HCT116 (cell line): ENCODE results near the gene MORN5. TPM values are rescaled to one million over a fixed set of nuclear protein-coding genes. Genes with fewer than 3 reads are reported as not detected.

Source experiments
- ATAC-seq: fragments of 200-7000 bp; cut with Tn5 transposase; 2 replicates; pipeline ENCODE4 v1.9.1; 2020; ENCODE audit warnings: mild to moderate bottlenecking, moderate library complexity
- BruUV-seq: library from RNA; stranded (reverse); fragments of 400-500 nt; replicated peaks from 2 replicates; lab custom pipeline; 2021; lab: Mats Ljungman, UMichigan
- CTCF ChIA-PET: fragments of 300-600 bp; sonication (Branson Sonifier 250); formaldehyde crosslinking; loops from one replicate; lab custom pipeline; 2021; ENCODE audit warnings: antibody characterized with exemption; lab: Charles Lee
- POLR2A ChIA-PET: fragments of 300-600, 350-600 bp; sonication (Branson Sonifier 250); formaldehyde crosslinking; loops from one replicate; lab custom pipeline; 2021; ENCODE audit warnings: antibody characterized with exemption; lab: Charles Lee
- RAD21 ChIA-PET, 2 experiments: fragments of 300-600 bp; sonication (Branson Sonifier 250); formaldehyde crosslinking; loops; one replicate each; lab custom pipeline; 2023; ENCODE audit warnings: low total read pairs in 2 of 2; ENCODE audit not compliant: uncharacterized antibody in 2 of 2, unreplicated experiment in 2 of 2, low non-redundant PET in 1 of 2; lab: Charles Lee
- DNase-seq: peaks from one replicate; pipeline ENCODE4 v3.0.0-alpha.2; 2010; ENCODE audit warnings: low read depth, low spot score
- H2AFZ ChIP-seq: fragments of 200-600 bp; shearing (Covaris generic), sonication (generic); 2 replicates; pipeline ENCODE4 v1.6.1; 2017; ENCODE audit warnings: low read depth, mixed run types, mixed read lengths, antibody characterized with exemption, low read length; ENCODE audit not compliant: poor library complexity, severe bottlenecking
- H3K27ac ChIP-seq: 2 replicates; pipeline ENCODE4 v1.5.1; 2012; ENCODE audit warnings: low read depth, low read length
- H3K27me3 ChIP-seq: fragments of 200-600 bp; sonication (generic); 2 replicates; pipeline ENCODE4 v1.6.1; 2016; ENCODE audit warnings: mixed run types, low read length, mixed read lengths; ENCODE audit not compliant: insufficient read depth
- H3K36me3 ChIP-seq, 2 experiments: fragments of 200-500 bp in 1 of 2; fragments of 200-600 bp in 1 of 2; sonication (Bioruptor generic) in 1 of 2; sonication (generic) in 1 of 2; 2 replicates each; pipeline versions ENCODE4 v1.5.1 to v1.6.1; 2014 to 2016; ENCODE audit warnings: low read length in 2 of 2, inconsistent platforms in 1 of 2, mixed read lengths in 1 of 2, mixed run types in 1 of 2; ENCODE audit not compliant: insufficient read depth in 2 of 2, control insufficient read depth in 1 of 2
- H3K4me1 ChIP-seq, 2 experiments: fragments of 200-600 bp in 1 of 2; sonication (generic) in 1 of 2; 2 replicates each; pipeline versions ENCODE4 v1.5.1 to v1.6.1; 2012 to 2017; ENCODE audit warnings: low read length in 2 of 2, inconsistent platforms in 1 of 2, mild to moderate bottlenecking in 1 of 2, mixed read lengths in 1 of 2, mixed run types in 1 of 2, moderate library complexity in 1 of 2; ENCODE audit not compliant: insufficient read depth in 2 of 2, control insufficient read depth in 1 of 2
- H3K4me2 ChIP-seq: fragments of 200-600 bp; sonication (generic); 2 replicates; pipeline ENCODE4 v1.6.1; 2017; ENCODE audit warnings: mixed run types, low read length, mixed read lengths
- H3K4me3 ChIP-seq, 2 experiments: fragments of 200-600 bp in 1 of 2; sonication (generic) in 1 of 2; replicated peaks in 1 of 2; 2 replicates each; pipeline ENCODE4 v1.5.1; 2011 to 2016; ENCODE audit warnings: low read length in 2 of 2, control low read depth in 1 of 2, low read depth in 1 of 2, mild to moderate bottlenecking in 1 of 2, mixed read lengths in 1 of 2, mixed run types in 1 of 2
- H3K79me2 ChIP-seq: fragments of 200-600 bp; sonication (generic); 2 replicates; pipeline ENCODE4 v1.6.1; 2017; ENCODE audit warnings: mild to moderate bottlenecking, mixed run types, low read length, moderate library complexity, mixed read lengths; ENCODE audit not compliant: insufficient read depth
- H3K9ac ChIP-seq: fragments of 200-600 bp; sonication (generic); 2 replicates; pipeline ENCODE4 v1.6.1; 2016; ENCODE audit warnings: low read length, mixed read lengths
- H3K9me2 ChIP-seq: fragments of 200-600 bp; sonication (generic), shearing (Covaris generic); 2 replicates; pipeline ENCODE4 v1.6.1; 2017; ENCODE audit warnings: mixed run types, mild to moderate bottlenecking, moderate library complexity; ENCODE audit not compliant: insufficient read depth
- H3K9me3 ChIP-seq, 2 experiments: fragments of 200-500 bp in 1 of 2; fragments of 200-600 bp in 1 of 2; sonication (Bioruptor generic) in 1 of 2; sonication (generic) in 1 of 2; 2 replicates each; pipeline ENCODE4 v1.6.1; 2014 to 2017; ENCODE audit warnings: low read length in 2 of 2, mixed read lengths in 2 of 2, inconsistent platforms in 1 of 2, low read depth in 1 of 2, mild to moderate bottlenecking in 1 of 2, mixed run types in 1 of 2, moderate library complexity in 1 of 2; ENCODE audit not compliant: control insufficient read depth in 1 of 2, insufficient read depth in 1 of 2
- H4K20me1 ChIP-seq: fragments of 200-600 bp; sonication (generic), shearing (Covaris generic); 2 replicates; pipeline ENCODE4 v1.6.1; 2017; ENCODE audit warnings: mixed run types, mild to moderate bottlenecking, moderate library complexity; ENCODE audit not compliant: insufficient read depth
- JUND ChIP-seq: IDR thresholded peaks from 2 replicates; pipeline ENCODE4 v1.6.1; 2012
- SRF ChIP-seq: IDR thresholded peaks from 2 replicates; pipeline ENCODE4 v1.6.1; 2012; ENCODE audit warnings: low read depth
- ZFX ChIP-seq: fragments of 450-650 bp; IDR thresholded peaks from 2 replicates; pipeline ENCODE4 v1.6.1; 2017
- intact Hi-C: fragments of 100-400 bp; cut with micrococcal nuclease; formaldehyde crosslinking; loops from 2 replicates; pipeline ENCODE4 v1.10.0; 2022
- total RNA-seq: library from RNA; stranded (reverse); gene quantifications from one replicate; pipeline ENCODE4 v1.2.1, GENCODE V29; 2021; ENCODE audit not compliant: unreplicated experiment
- TF ChIP-seq, protein P1 (sequence below): IDR thresholded peaks from 2 replicates; pipeline ENCODE4 v1.6.1; 2012
- TF ChIP-seq, protein P2 (sequence below): IDR thresholded peaks from 2 replicates; pipeline ENCODE4 v1.6.1; 2011; ENCODE audit warnings: mild to moderate bottlenecking, low read length, moderate library complexity; ENCODE audit not compliant: insufficient replicate concordance; ENCODE audit errors: extremely low read depth

MORN5 gene
- total RNA-seq, 1 experiment from 2014 or later, result not detected

DNA sequence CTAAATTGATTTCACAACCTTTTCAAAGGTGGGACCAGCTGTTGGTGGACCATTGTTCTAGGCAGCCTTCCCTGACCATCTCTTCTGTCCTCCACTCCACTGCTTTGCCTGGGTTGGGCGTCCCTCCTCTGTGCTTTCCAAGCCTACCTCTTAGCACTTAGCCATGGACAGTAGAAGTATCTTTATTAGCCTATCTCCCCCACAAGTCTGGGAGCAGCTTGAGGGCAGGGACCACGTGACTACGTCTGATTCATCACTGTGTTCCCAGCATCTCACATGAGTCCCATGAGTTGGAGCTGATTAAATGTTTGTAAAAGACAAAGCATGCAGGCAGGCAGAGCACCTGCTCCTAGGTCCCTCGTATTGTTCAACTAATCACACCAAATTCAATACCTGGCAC, 20.9 kb downstream of the MORN5 start:
- no TSS peak for BruUV-seq
- CTCF ChIA-PET, result no interaction called here
- H3K9me2 ChIP-seq, result no peaks in the 10 kb centered on the region
- no peaks in the 10 kb centered on the region for H3K9me3 ChIP-seq
- POLR2A ChIA-PET, result interaction anchor here (0.6 kb wide), 1 partner anchor 14 kb away, joined by 3 read pairs; no protein-coding TSS in a partner anchor
- H3K27me3 ChIP-seq, result peaks cover 5% of the 10 kb centered on the region; the same call in 1 of the 2 replicates
- no peaks in the 10 kb centered on the region for H4K20me1 ChIP-seq
- H3K36me3 ChIP-seq, result no peaks in the 10 kb centered on the region
- no peak for TF ChIP-seq JUND
- TF ChIP-seq, protein P1, sequence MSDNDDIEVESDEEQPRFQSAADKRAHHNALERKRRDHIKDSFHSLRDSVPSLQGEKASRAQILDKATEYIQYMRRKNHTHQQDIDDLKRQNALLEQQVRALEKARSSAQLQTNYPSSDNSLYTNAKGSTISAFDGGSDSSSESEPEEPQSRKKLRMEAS, result peak; percentile 30; the same call in 1 of the 2 replicates
- TF ChIP-seq, all 23 proteins: peak for 1
- RAD21 ChIA-PET, result no interaction called here
- peak; percentile 64 for ATAC-seq
- no peak overlapping the region for H3K27ac ChIP-seq
- peak; percentile 4 for DNase-seq
- peaks cover 4 to 20% of the 10 kb centered on the region in 2 experiments; a peak in 3 of 4 replicates for H3K4me1 ChIP-seq
- intact Hi-C loops, result no loop called here
- H3K4me3 ChIP-seq, result no peak overlapping the region
- H3K79me2 ChIP-seq, result no peaks in the 10 kb centered on the region
- H3K4me2 ChIP-seq, result peak overlapping the region; percentile 48; the same call in 1 of the 2 replicates
- no peak overlapping the region for H3K9ac ChIP-seq
- H2AFZ ChIP-seq, result no peak overlapping the region

DNA sequence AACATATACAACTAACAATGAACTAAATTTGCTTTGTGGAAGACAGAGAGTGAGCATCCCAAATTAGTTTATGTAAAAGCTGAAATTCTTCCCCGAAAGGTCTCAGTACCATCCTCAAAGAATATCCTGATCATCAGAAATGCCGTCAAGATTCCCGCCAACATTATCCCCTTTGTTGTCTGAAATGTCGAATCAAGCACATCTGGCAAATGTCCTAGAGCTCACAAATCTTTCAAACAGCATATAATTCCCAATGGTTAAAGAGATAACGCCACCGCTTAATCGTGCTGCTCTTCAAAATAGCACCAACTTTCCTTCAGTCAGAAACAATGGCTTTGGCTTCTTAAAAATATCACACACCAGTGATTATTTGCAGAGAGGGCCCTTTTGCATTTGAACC, 23.8 kb downstream of the MORN5 start:
- intact Hi-C loops, result no loop called here
- no peaks in the 10 kb centered on the region for H3K36me3 ChIP-seq
- TF ChIP-seq SRF (no peak), ZFX (no peak)
- TF ChIP-seq, protein P2, sequence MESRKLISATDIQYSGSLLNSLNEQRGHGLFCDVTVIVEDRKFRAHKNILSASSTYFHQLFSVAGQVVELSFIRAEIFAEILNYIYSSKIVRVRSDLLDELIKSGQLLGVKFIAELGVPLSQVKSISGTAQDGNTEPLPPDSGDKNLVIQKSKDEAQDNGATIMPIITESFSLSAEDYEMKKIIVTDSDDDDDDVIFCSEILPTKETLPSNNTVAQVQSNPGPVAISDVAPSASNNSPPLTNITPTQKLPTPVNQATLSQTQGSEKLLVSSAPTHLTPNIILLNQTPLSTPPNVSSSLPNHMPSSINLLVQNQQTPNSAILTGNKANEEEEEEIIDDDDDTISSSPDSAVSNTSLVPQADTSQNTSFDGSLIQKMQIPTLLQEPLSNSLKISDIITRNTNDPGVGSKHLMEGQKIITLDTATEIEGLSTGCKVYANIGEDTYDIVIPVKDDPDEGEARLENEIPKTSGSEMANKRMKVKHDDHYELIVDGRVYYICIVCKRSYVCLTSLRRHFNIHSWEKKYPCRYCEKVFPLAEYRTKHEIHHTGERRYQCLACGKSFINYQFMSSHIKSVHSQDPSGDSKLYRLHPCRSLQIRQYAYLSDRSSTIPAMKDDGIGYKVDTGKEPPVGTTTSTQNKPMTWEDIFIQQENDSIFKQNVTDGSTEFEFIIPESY, result no peak
- no peaks in the 10 kb centered on the region for H3K9me2 ChIP-seq
- no peaks in the 10 kb centered on the region for H3K9me3 ChIP-seq
- no peaks in the 10 kb centered on the region for H3K79me2 ChIP-seq
- no peak overlapping the region for H3K4me2 ChIP-seq
- no peaks in the 10 kb centered on the region for H4K20me1 ChIP-seq
- H3K4me1 ChIP-seq, result peaks cover 4 to 20% of the 10 kb centered on the region in 2 experiments; a peak in 3 of 4 replicates
- CTCF ChIA-PET, result no interaction called here
- POLR2A ChIA-PET, result no interaction called here
- no peak overlapping the region for H2AFZ ChIP-seq
- H3K27me3 ChIP-seq, result peaks cover 5% of the 10 kb centered on the region; the same call in 1 of the 2 replicates
- no peak overlapping the region for H3K4me3 ChIP-seq
- RAD21 ChIA-PET, result no interaction called here
- H3K27ac ChIP-seq, result no peak overlapping the region
- ATAC-seq, result no peak
- no peak for DNase-seq
- H3K9ac ChIP-seq, result no peak overlapping the region
- no TSS peak for BruUV-seq
